Activated CD8-positive, alpha-beta T cell treated with anti-CD3 and anti-CD28 coated beads for 36 hours (primary cell): ENCODE results near the gene DYSF. TPM values are rescaled to one million over a fixed set of nuclear protein-coding genes. Genes with fewer than 3 reads are reported as not detected.

Experiments
- ATAC-seq: fragments of 200-7000 bp; cut with Tn5 transposase; one replicate; pipeline ENCODE4 v1.10.0; 2021; ENCODE audit warnings: mild to moderate bottlenecking, moderate library complexity
- CTCF ChIA-PET: fragments of 350-600 bp; sonication (Branson Sonifier 250); formaldehyde crosslinking; loops from one replicate; lab custom pipeline; 2021; ENCODE audit warnings: antibody characterized with exemption; lab: Charles Lee
- POLR2A ChIA-PET: fragments of 350-600 bp; sonication (Branson Sonifier 250); formaldehyde crosslinking; loops from one replicate; lab custom pipeline; 2021; ENCODE audit warnings: antibody characterized with exemption; lab: Charles Lee
- DNase-seq: peaks from one replicate; pipeline ENCODE4 v3.0.0-alpha.2; 2020
- H3K27ac Mint-ChIP-seq: one replicate; pipeline ENCODE4 v1.8.0; 2021; ENCODE audit warnings: mild to moderate bottlenecking, mixed read lengths
- H3K27me3 Mint-ChIP-seq: one replicate; pipeline ENCODE4 v1.8.0; 2021; ENCODE audit warnings: mixed read lengths
- H3K36me3 Mint-ChIP-seq: one replicate; pipeline ENCODE4 v1.8.0; 2021; ENCODE audit warnings: low read depth, mixed read lengths
- H3K4me1 Mint-ChIP-seq: one replicate; pipeline ENCODE4 v1.8.0; 2021; ENCODE audit warnings: low read depth, mixed read lengths
- H3K4me3 Mint-ChIP-seq: one replicate; pipeline ENCODE4 v1.8.0; 2021; ENCODE audit warnings: mild to moderate bottlenecking, moderate library complexity, mixed read lengths
- H3K9me3 Mint-ChIP-seq: one replicate; pipeline ENCODE4 v1.8.0; 2021; ENCODE audit warnings: mixed read lengths
- CTCF ChIP-seq: fragments of 200-600 bp; IDR thresholded peaks from one replicate; pipeline ENCODE4 v1.8.0; 2022; ENCODE audit warnings: antibody characterized with exemption, mild to moderate bottlenecking
- intact Hi-C: fragments of 100-400 bp; cut with micrococcal nuclease; formaldehyde crosslinking; loops from one replicate; pipeline ENCODE4 v1.10.0; 2022
- total RNA-seq, 2 experiments: library from RNA; stranded (reverse); gene quantifications; one replicate each; pipeline ENCODE4 v1.2.3, GENCODE V29; 2021

DYSF gene
- total RNA-seq, 2 experiments from 2014 or later, result 3.5 to 3.8 TPM

DNA sequence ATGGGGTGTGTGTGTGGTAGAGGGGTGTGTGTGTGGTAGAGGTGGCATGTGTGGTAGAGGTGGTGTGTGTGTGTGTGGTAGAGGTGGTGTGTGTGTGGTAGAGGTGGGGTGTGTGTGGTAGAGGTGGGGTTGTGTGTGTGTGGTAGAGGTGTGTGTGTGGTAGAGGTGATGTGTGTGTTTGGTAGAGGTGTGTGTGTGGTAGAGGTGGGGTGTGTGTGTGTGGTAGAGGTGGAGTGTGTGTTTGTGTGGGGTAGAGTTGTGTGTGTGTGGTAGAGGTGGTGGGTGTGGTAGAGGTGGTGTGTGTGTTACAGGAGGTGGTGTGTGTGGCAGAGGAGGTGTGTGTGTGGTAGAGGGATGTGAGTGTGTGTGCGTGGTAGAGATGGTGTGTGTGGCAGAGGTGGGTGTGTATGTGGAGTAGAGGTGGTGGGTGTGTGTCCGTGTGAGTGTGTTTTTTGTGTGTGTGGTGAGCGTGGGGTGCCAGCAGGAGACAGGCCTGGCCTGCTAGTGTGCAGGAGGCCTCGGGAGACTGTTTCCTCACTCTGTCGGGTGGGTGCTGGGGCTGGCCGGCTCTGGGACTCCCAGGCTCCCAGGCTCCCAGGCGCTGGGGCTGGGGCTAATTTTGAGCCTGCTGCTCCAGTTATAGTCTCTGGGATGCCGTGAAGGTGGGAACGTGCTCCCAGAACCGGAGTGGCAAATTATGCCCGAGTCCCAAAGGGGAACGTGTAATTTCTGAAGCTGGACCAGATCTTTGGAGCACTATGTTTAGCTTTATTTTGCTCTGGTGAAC is 165.2 kb downstream of the DYSF start:
- ATAC-seq (no peak), DNase-seq (no peak)
- intact Hi-C loops, result no loop called here
- TF ChIP-seq CTCF, result no peak
- H3K9me3 Mint-ChIP-seq, result no peaks in the 10 kb centered on the region
- CTCF ChIA-PET, result no interaction called here
- H3K4me1 Mint-ChIP-seq, result no peaks in the 10 kb centered on the region
- no peak overlapping the region for H3K4me3 Mint-ChIP-seq
- no peaks in the 10 kb centered on the region for H3K36me3 Mint-ChIP-seq
- H3K27ac Mint-ChIP-seq, result no peak overlapping the region
- peaks cover 4% of the 10 kb centered on the region for H3K27me3 Mint-ChIP-seq
- POLR2A ChIA-PET, result no interaction called here

DNA sequence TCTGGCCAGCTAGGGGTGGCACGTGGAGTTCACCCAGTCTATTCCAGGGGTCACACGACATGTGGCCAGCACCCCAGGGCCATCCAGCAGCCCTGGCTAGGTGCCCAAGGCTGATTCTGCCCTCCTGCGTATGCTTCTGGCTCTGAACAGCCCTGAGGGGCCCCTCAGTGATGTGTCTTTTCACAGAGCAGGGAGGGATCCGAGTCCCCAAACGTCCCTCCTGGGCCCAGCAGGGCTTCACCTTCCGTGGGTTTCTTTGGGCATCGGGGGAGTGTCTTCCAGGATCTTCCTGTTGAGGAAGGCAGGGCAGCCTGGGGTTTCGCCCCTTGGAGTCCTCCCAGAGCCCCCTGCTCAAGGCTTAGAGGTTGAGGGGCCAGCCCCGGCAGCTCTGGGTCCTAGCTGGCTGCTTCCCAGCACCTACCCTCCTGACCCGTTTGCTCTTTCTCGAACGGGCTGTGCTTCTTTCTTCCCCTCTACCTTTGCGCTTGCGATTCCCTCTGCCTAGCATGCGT is 165.9 kb downstream of the DYSF start:
- ChIA-PET POLR2A (no interaction called here), CTCF (no interaction called here)
- H3K9me3 Mint-ChIP-seq, result no peaks in the 10 kb centered on the region
- H3K27me3 Mint-ChIP-seq, result peaks cover 4% of the 10 kb centered on the region
- no peak for ATAC-seq
- no peak overlapping the region for H3K4me3 Mint-ChIP-seq
- H3K36me3 Mint-ChIP-seq, result no peaks in the 10 kb centered on the region
- no peak for DNase-seq
- no peak overlapping the region for H3K27ac Mint-ChIP-seq
- no peaks in the 10 kb centered on the region for H3K4me1 Mint-ChIP-seq
- intact Hi-C loops, result no loop called here
- no peak for TF ChIP-seq CTCF

DNA sequence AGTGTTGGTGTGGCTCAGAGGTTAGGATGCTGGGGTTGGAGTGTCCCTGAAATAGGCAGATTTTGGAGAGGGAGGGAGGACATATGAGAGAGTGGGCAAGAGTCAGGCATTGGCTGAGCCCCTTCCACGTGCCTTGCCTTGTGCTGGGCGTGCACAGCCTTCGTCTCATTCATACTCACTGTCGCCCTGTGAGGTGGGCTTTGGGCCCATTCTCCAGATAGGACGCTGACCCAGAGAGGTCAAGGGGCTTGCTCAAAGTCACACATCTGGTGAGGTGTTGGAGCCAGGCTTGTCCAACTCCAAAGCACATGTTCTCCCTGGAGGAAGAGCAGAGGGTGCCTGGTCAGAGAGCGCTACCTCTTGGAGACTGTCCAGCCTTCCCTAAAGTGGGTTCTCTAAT is 166.8 kb downstream of the DYSF start:
- H3K4me3 Mint-ChIP-seq, result no peak overlapping the region
- DNase-seq, result no peak
- H3K27me3 Mint-ChIP-seq, result peaks cover 5% of the 10 kb centered on the region
- ATAC-seq, result no peak
- TF ChIP-seq CTCF, result no peak
- H3K9me3 Mint-ChIP-seq, result no peaks in the 10 kb centered on the region
- no peak overlapping the region for H3K27ac Mint-ChIP-seq
- CTCF ChIA-PET, result no interaction called here
- no peaks in the 10 kb centered on the region for H3K4me1 Mint-ChIP-seq
- POLR2A ChIA-PET, result no interaction called here
- intact Hi-C loops, result no loop called here
- no peaks in the 10 kb centered on the region for H3K36me3 Mint-ChIP-seq

GRCh38 chr2:71620851-71621251 is 167.5 kb downstream of the DYSF start:
- Mint-ChIP-seq H3K36me3 (no peaks in the 10 kb centered on the region), H3K27ac (no peak overlapping the region), H3K9me3 (no peaks in the 10 kb centered on the region), H3K4me3 (no peak overlapping the region), H3K27me3 (peaks cover 3% of the 10 kb centered on the region), H3K4me1 (no peaks in the 10 kb centered on the region)
- POLR2A ChIA-PET, result no interaction called here
- no peak for DNase-seq
- ATAC-seq, result no peak
- intact Hi-C loops, result no loop called here
- TF ChIP-seq CTCF, result no peak
- CTCF ChIA-PET, result no interaction called here

GRCh38 chr2:71629273-71629672 is 175.9 kb downstream of the DYSF start:
- CTCF ChIA-PET, result interaction anchor here (0.7 kb wide), 1 partner anchor 1713 kb away, joined by 3 read pairs; no protein-coding TSS in a partner anchor
- Mint-ChIP-seq H3K27ac (no peak overlapping the region), H3K27me3 (peaks cover 3% of the 10 kb centered on the region)

More at GRCh38 chr2:71629273-71629672, 175.9 kb downstream of the DYSF start:
- DNase-seq (no peak), ATAC-seq (no peak)
- Mint-ChIP-seq H3K9me3 (no peaks in the 10 kb centered on the region), H3K4me1 (no peaks in the 10 kb centered on the region), H3K4me3 (no peak overlapping the region), H3K36me3 (no peaks in the 10 kb centered on the region)
- TF ChIP-seq CTCF, result no peak
- intact Hi-C loops, result no loop called here
- POLR2A ChIA-PET, result no interaction called here
